Natural killer cell (primary cell): Measurements from ENCODE around the gene STX7. TPM values are rescaled to one million over a fixed set of nuclear protein-coding genes. Genes with fewer than 3 reads are reported as not detected.

ENCODE experiments used
- ATAC-seq, 3 donors: fragments of 150-1000 bp in 2 of 3; fragments of 200-7000 bp in 1 of 3; cut with Tn5 transposase; 1 replicate in 1 of 3; 2 replicates in 2 of 3; pipeline ENCODE4 v1.10.0; 2021; ENCODE audit warnings: mild to moderate bottlenecking in 2 of 3, moderate library complexity in 2 of 3
- DNase-seq, 2 donors: peaks; one replicate each; pipeline versions ENCODE4 v3.0.0 to v3.0.0-alpha.2; 2013 to 2021; ENCODE audit warnings: mixed read lengths in 1 of 2
- H3K27ac ChIP-seq: one replicate; pipeline ENCODE4 v1.5.1; 2013; ENCODE audit warnings: mild to moderate bottlenecking, low read length
- H3K27me3 ChIP-seq: one replicate; pipeline ENCODE4 v1.6.1; 2013; ENCODE audit warnings: low read length; ENCODE audit not compliant: control insufficient read depth, insufficient read depth
- H3K36me3 ChIP-seq: one replicate; pipeline ENCODE4 v1.6.1; 2013; ENCODE audit warnings: low read length; ENCODE audit not compliant: control insufficient read depth, insufficient read depth
- H3K4me1 ChIP-seq: one replicate; pipeline ENCODE4 v1.6.1; 2013; ENCODE audit warnings: low read length; ENCODE audit not compliant: control insufficient read depth, insufficient read depth
- H3K4me3 ChIP-seq: one replicate; pipeline ENCODE4 v1.5.1; 2013; ENCODE audit warnings: low read length
- H3K9me3 ChIP-seq: one replicate; pipeline ENCODE4 v1.6.1; 2013; ENCODE audit warnings: low read length; ENCODE audit not compliant: control insufficient read depth, insufficient read depth
- H3K27ac Mint-ChIP-seq, 2 donors: one replicate each; pipeline ENCODE4 v1.8.0; 2022; ENCODE audit warnings: mild to moderate bottlenecking in 2 of 2, mixed read lengths in 2 of 2, moderate library complexity in 1 of 2
- H3K27me3 Mint-ChIP-seq, 2 donors: one replicate each; pipeline ENCODE4 v1.8.0; 2022; ENCODE audit warnings: low read depth in 2 of 2, mixed read lengths in 2 of 2
- H3K36me3 Mint-ChIP-seq: one replicate; pipeline ENCODE4 v1.8.0; 2022; ENCODE audit warnings: mixed read lengths
- H3K4me1 Mint-ChIP-seq, 2 donors: one replicate each; pipeline ENCODE4 v1.8.0; 2022; ENCODE audit warnings: mixed read lengths in 2 of 2
- H3K4me3 Mint-ChIP-seq: one replicate; pipeline ENCODE4 v1.8.0; 2022; ENCODE audit warnings: mild to moderate bottlenecking, moderate library complexity, mixed read lengths
- H3K9me3 Mint-ChIP-seq, 2 donors: one replicate each; pipeline ENCODE4 v1.8.0; 2022; ENCODE audit warnings: mixed read lengths in 2 of 2
- CTCF ChIP-seq: fragments of 200-600 bp; IDR thresholded peaks from one replicate; pipeline ENCODE4 v1.8.0; 2022; ENCODE audit warnings: antibody characterized with exemption
- WGBS: methylation state at CpG from one replicate; pipeline ENCODE4 v1.1.7; 2013; ENCODE audit warnings: missing lambda C conversion rate; ENCODE audit not compliant: insufficient coverage; 5-methylcytosine and 5-hydroxymethylcytosine counted together
- intact Hi-C: fragments of 100-400 bp; cut with micrococcal nuclease; formaldehyde crosslinking; loops from one replicate; pipeline ENCODE4 v1.14.2; 2022
- total RNA-seq, 4 donors: library from RNA; stranded (reverse); fragments of 120-200 nt in 1 of 4; gene quantifications; one replicate each; pipeline versions ENCODE4 v1.2.3 to v1.2.4, GENCODE V29; 2013 to 2022

The STX7 gene
- total RNA-seq, 3 donors from 2014 or later (not counting 1 experiment from before 2014, with no cell fraction given), result 37.3 to 49.9 (median 39.5) TPM

- H3K4me1 Mint-ChIP-seq, result peaks cover 32 to 43% of the 10 kb centered on the region in 2 donors
- H3K4me3 Mint-ChIP-seq, result no peak overlapping the region
- H3K27me3 Mint-ChIP-seq, result no peaks in the 10 kb centered on the region
- no peak for TF ChIP-seq CTCF
- Histone ChIP-seq H3K4me1 (peaks cover 32% of the 10 kb centered on the region), H3K36me3 (peaks cover 6% of the 10 kb centered on the region), H3K9me3 (no peaks in the 10 kb centered on the region), H3K27me3 (no peaks in the 10 kb centered on the region), H3K4me3 (no peak overlapping the region), H3K27ac (no peak overlapping the region)
- DNase-seq, result no peak
- H3K27ac Mint-ChIP-seq, result no peak overlapping the region
- WGBS, result 90% methylated on average over 1 of the region's 1 CpG
- intact Hi-C loops, result no loop called here
- H3K9me3 Mint-ChIP-seq, result no peaks in the 10 kb centered on the region
- no peaks in the 10 kb centered on the region for H3K36me3 Mint-ChIP-seq
- ATAC-seq, result no peak
Observed at GRCh38 chr6:132491881-132492280, 21.0 kb downstream of the STX7 start.

- Mint-ChIP-seq H3K9me3 (no peaks in the 10 kb centered on the region), H3K36me3 (no peaks in the 10 kb centered on the region), H3K27ac (no peak overlapping the region), H3K4me1 (peaks cover 26 to 38% of the 10 kb centered on the region in 2 donors), H3K4me3 (no peak overlapping the region), H3K27me3 (no peaks in the 10 kb centered on the region)
- no peak overlapping the region for H3K4me3 ChIP-seq
- H3K9me3 ChIP-seq, result no peaks in the 10 kb centered on the region
- WGBS, result 78% methylated on average over 5 of the region's 5 CpGs
- ATAC-seq (no peak), DNase-seq (no peak)
- TF ChIP-seq CTCF, result no peak
- no peak overlapping the region for H3K27ac ChIP-seq
- H3K27me3 ChIP-seq, result no peaks in the 10 kb centered on the region
- intact Hi-C loops, result no loop called here
- H3K4me1 ChIP-seq, result peaks cover 32% of the 10 kb centered on the region
- peaks cover 4% of the 10 kb centered on the region for H3K36me3 ChIP-seq
Observed at GRCh38 chr6:132491303-132491702, 21.6 kb downstream of the STX7 start.

- H3K4me3 Mint-ChIP-seq, result no peak overlapping the region
- TF ChIP-seq CTCF, result no peak
- Histone ChIP-seq H3K4me1 (peaks cover 32% of the 10 kb centered on the region), H3K9me3 (no peaks in the 10 kb centered on the region), H3K36me3 (peaks cover 2% of the 10 kb centered on the region), H3K27me3 (no peaks in the 10 kb centered on the region), H3K27ac (peak overlapping the region; percentile 72), H3K4me3 (peak overlapping the region; percentile 19)
- no peaks in the 10 kb centered on the region for H3K36me3 Mint-ChIP-seq
- H3K4me1 Mint-ChIP-seq, result peaks cover 22 to 31% of the 10 kb centered on the region in 2 donors
- DNase-seq (no peak), ATAC-seq (peak; percentile 71 to 76 (median 75))
- no peaks in the 10 kb centered on the region for H3K27me3 Mint-ChIP-seq
- H3K9me3 Mint-ChIP-seq, result no peaks in the 10 kb centered on the region
- intact Hi-C loops, result no loop called here
- H3K27ac Mint-ChIP-seq, result no peak overlapping the region
- WGBS, result 53% methylated on average over 10 of the region's 10 CpGs
Observed at GRCh38 chr6:132490478-132491204, 22.3 kb downstream of the STX7 start.

DNA sequence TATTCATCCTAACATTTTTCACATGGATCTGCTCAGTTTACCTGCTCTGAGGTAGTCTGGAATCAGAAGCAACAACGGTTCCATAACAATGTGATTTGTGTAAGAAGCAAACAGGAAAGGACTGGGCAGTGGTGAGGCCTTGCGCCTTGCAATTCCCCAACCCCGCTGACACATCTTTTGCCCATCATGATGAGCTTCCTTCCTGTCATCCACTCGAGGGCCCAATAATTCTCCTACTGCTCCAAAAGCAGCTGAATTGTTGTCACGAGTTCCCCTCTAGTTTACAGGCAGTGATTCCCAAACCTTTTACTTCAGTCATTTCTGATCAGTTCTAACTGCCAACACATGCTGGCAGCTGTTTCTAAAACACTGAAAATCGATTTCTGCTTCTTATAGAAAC lies 22.9 kb downstream of the STX7 start:
- peak overlapping the region; percentile 19 for H3K4me3 ChIP-seq
- intact Hi-C loops, result no loop called here
- Mint-ChIP-seq H3K9me3 (no peaks in the 10 kb centered on the region), H3K36me3 (no peaks in the 10 kb centered on the region), H3K4me3 (no peak overlapping the region), H3K27ac (no peak overlapping the region), H3K4me1 (peaks cover 16 to 25% of the 10 kb centered on the region in 2 donors), H3K27me3 (no peaks in the 10 kb centered on the region)
- whole genome bisulfite sequencing, result 16% methylated on average over 6 of the region's 6 CpGs
- ATAC-seq, result peak; percentile 61 to 75 (median 62)
- H3K27ac ChIP-seq, result peak overlapping the region; percentile 72
- H3K9me3 ChIP-seq, result no peaks in the 10 kb centered on the region
- no peaks in the 10 kb centered on the region for H3K27me3 ChIP-seq
- peak in 1 of 2 donors; percentile 13 for DNase-seq
- H3K36me3 ChIP-seq, result peaks cover 2% of the 10 kb centered on the region
- peaks cover 32% of the 10 kb centered on the region for H3K4me1 ChIP-seq
- TF ChIP-seq CTCF, result no peak
